OCI-LY7 (cell line): ENCODE measurements around the gene RORC.

Experiments used
- CTCF ChIP-seq: fragments of 200-600 bp; sonication (generic); conservative IDR thresholded peaks from 2 replicates; pipeline ENCODE4 v1.5.1; 2014; ENCODE audit warnings: mild to moderate bottlenecking, antibody characterized with exemption, low read length, moderate library complexity, mixed read lengths
- EZH2phosphoT487 ChIP-seq: fragments of 200-600 bp; sonication (generic); IDR thresholded peaks from 2 replicates; pipeline ENCODE4 v1.6.1; 2018; ENCODE audit warnings: low read depth, borderline replicate concordance, mild to moderate bottlenecking, mixed run types, antibody characterized with exemption, low read length, moderate library complexity, mixed read lengths

DNA sequence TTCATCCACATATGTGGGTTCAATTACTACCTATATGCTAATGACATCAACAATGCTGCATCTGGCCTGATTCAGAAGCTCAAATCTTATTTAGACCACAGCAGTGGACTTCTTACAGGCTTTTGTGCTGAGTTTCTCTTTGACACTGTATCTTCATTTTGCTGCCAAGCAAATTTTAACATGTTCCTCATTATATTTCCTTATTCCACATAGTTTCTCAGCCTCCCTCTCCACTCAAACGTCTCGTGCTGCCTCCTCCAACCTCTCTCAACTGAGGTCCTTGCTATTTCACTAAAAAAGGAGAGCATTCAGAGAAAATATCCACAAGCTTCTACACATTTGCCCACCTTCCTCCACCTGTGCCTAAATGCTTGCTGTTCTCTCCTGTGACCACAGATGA, 47.8 kb downstream of the RORC start:
- TF ChIP-seq CTCF (no peak), EZH2phosphoT487 (no peak)
